HG02938 (cell line): Measurements from ENCODE around the gene LYPD6.
"Not testable (repeated sequence)": the region's sequence is repeated elsewhere in the genome, so short reads cannot be mapped to it uniquely, and the experiment has no call there.

Experiments
- ATAC-seq: cut with Tn5 transposase; IDR thresholded peaks from one replicate; pipeline ENCODE4 v1.9.1; 2021; ENCODE audit warnings: mild to moderate bottlenecking, moderate library complexity; ENCODE audit not compliant: unreplicated experiment

LYPD6 gene

DNA sequence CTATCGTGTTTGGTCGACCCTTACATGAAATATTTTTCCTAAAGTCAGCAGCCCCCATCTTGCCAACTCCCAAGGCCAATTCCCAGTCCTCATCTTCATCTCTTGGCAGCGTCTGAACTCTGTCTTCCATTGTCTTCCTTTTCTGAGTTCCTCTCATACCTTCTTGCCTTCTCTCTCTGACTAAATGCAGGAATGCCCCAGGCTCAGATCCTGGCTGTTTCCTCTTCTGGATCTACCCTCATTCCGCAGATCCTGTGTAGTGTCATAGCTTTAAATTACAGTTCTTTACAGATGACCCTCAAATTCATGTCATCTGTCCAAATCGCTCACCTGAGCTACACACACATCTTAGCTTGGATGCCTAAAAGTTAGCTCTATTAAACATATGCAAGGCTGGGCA is 162.5 kb downstream of the LYPD6 start:
- no peak for ATAC-seq

DNA sequence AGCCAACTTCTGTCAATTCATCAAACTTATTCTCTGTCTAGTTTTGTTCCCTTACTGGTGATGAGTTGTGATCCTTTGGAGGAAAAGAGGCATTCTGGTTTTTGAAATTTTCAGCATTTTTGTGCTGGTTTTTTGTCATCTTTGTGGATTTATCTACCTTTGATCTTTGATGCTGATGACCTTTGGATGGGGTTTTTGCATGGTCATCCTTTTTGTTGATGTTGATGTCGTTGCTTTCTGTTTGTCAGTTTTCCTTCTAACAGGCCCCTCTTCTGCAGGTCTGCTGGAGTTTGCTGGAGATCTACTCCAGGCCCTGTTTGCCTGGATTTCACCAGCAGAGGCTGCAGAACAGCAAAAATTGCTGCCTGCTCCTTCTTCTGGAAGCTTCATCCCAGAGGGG is 168.8 kb downstream of the LYPD6 start:
- not testable (repeated sequence) for ATAC-seq

GRCh38 chr2:149506808-149507207 is 176.4 kb downstream of the LYPD6 start:
- not testable (repeated sequence) for ATAC-seq

GRCh38 chr2:149507974-149508373 is 177.6 kb downstream of the LYPD6 start:
- no peak for ATAC-seq

- no peak for ATAC-seq
These were observed 183.1 kb downstream of the LYPD6 start for GRCh38 chr2:149513461-149513860.
